Astrocyte (in vitro differentiated cells and primary cell): ENCODE measurements around the gene TBX5. TPM values are rescaled to one million over a fixed set of nuclear protein-coding genes. Genes with fewer than 3 reads are reported as not detected.

Source experiments
- DNase-seq: peaks from one replicate; pipeline ENCODE4 v3.0.0-alpha.2; 2010; ENCODE audit warnings: low read depth
- FAIRE-seq: peaks from 2 replicates; lab custom pipeline; 2011; peaks lifted over from hg19 to GRCh38; lab: Jason Lieb, UNC
- H2AFZ ChIP-seq: 2 replicates; pipeline ENCODE4 v1.6.0; 2012; ENCODE audit warnings: low read depth, low read length, inconsistent platforms
- H3K27ac ChIP-seq: 2 replicates; pipeline ENCODE4 v1.5.1; 2011; ENCODE audit warnings: low read depth, low read length, inconsistent platforms
- H3K27me3 ChIP-seq: 2 replicates; pipeline ENCODE4 v1.6.0; 2011; ENCODE audit warnings: low read length, inconsistent platforms; ENCODE audit not compliant: insufficient read depth
- H3K36me3 ChIP-seq: 2 replicates; pipeline ENCODE4 v1.5.1; 2011; ENCODE audit warnings: low read length, inconsistent platforms; ENCODE audit not compliant: insufficient read depth
- H3K4me1 ChIP-seq: 2 replicates; pipeline ENCODE4 v1.5.1; 2011; ENCODE audit warnings: low read length, inconsistent platforms; ENCODE audit not compliant: insufficient read depth
- H3K4me2 ChIP-seq: 2 replicates; pipeline ENCODE4 v1.6.0; 2012; ENCODE audit warnings: low read length, inconsistent platforms
- H3K4me3 ChIP-seq: 2 replicates; pipeline ENCODE4 v1.5.1; 2011; ENCODE audit warnings: low read depth, mild to moderate bottlenecking, low read length, inconsistent platforms; ENCODE audit not compliant: insufficient read depth
- H3K79me2 ChIP-seq: 2 replicates; pipeline ENCODE4 v1.6.0; 2012; ENCODE audit warnings: mild to moderate bottlenecking, low read length, inconsistent platforms; ENCODE audit not compliant: insufficient read depth
- H3K9ac ChIP-seq: 2 replicates; pipeline ENCODE4 v1.6.0; 2012; ENCODE audit warnings: mild to moderate bottlenecking, low read length, inconsistent platforms
- H3K9me3 ChIP-seq: 2 replicates; pipeline ENCODE4 v1.5.1; 2012; ENCODE audit warnings: low read depth, mild to moderate bottlenecking, low read length, inconsistent platforms; ENCODE audit not compliant: insufficient read depth
- H4K20me1 ChIP-seq: 2 replicates; pipeline ENCODE4 v1.6.0; 2012; ENCODE audit warnings: low read length, inconsistent platforms; ENCODE audit not compliant: insufficient read depth
- H3K27ac Mint-ChIP-seq: one replicate; pipeline ENCODE4 v1.8.0; 2021; ENCODE audit warnings: mild to moderate bottlenecking, mixed read lengths; ENCODE audit not compliant: unreplicated experiment
- H3K27me3 Mint-ChIP-seq: one replicate; pipeline ENCODE4 v1.8.0; 2021; ENCODE audit warnings: low read depth, mixed read lengths; ENCODE audit not compliant: unreplicated experiment
- H3K36me3 Mint-ChIP-seq: one replicate; pipeline ENCODE4 v1.8.0; 2021; ENCODE audit warnings: low read depth, mixed read lengths; ENCODE audit not compliant: unreplicated experiment
- H3K4me1 Mint-ChIP-seq: one replicate; pipeline ENCODE4 v1.8.0; 2021; ENCODE audit warnings: low read depth, mixed read lengths; ENCODE audit not compliant: unreplicated experiment
- H3K4me3 Mint-ChIP-seq: one replicate; pipeline ENCODE4 v1.8.0; 2021; ENCODE audit warnings: mild to moderate bottlenecking, moderate library complexity, mixed read lengths; ENCODE audit not compliant: unreplicated experiment
- H3K9me3 Mint-ChIP-seq: one replicate; pipeline ENCODE4 v1.8.0; 2021; ENCODE audit warnings: mild to moderate bottlenecking, mixed read lengths; ENCODE audit not compliant: unreplicated experiment
- EZH2 ChIP-seq: IDR thresholded peaks from 2 replicates; pipeline ENCODE4 v1.6.1; 2012; ENCODE audit warnings: mild to moderate bottlenecking, low read length, inconsistent platforms; ENCODE audit not compliant: insufficient read depth
- total RNA-seq: library from RNA; stranded (reverse); gene quantifications from 2 replicates; pipeline ENCODE4 v1.2.1, GENCODE V29; 2021
- TF ChIP-seq, protein P1 (sequence below): IDR thresholded peaks from 2 replicates; pipeline ENCODE4 v1.5.1; 2011; ENCODE audit warnings: low read depth, mild to moderate bottlenecking, inconsistent platforms, low read length, moderate library complexity; ENCODE audit not compliant: insufficient read depth

Gene TBX5
- total RNA-seq, 1 donor from 2014 or later, result not detected

DNA sequence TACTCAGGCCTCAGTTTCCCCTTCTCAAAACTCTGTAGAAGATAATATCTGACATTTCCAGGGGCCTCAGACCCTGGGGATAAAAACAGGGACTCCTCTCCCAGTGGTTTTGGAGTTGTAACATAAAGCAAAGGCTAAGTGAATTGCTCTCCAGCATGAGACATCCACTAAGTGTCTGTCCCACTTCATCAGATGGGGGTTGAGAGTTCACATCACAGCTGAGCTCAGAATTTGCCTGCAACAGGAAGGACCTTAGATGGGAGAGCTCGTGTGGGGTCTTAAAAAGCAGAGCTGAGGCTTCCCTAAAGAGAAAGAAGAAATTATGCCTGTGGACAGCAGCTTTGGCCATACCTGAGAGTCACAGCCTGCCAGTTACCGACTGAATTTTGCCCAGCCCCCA lies 61.1 kb downstream of the TBX5 start:
- no peaks in the 10 kb centered on the region for H3K9me3 ChIP-seq
- DNase-seq (no peak), FAIRE-seq (no peak)
- no peak overlapping the region for H3K9ac ChIP-seq
- H2AFZ ChIP-seq, result no peak overlapping the region
- H3K9me3 Mint-ChIP-seq, result peaks cover 4% of the 10 kb centered on the region
- H3K79me2 ChIP-seq, result no peaks in the 10 kb centered on the region
- H3K4me3 Mint-ChIP-seq, result no peak overlapping the region
- no peak overlapping the region for H3K27ac Mint-ChIP-seq
- no peaks in the 10 kb centered on the region for H3K27me3 ChIP-seq
- peaks cover 4% of the 10 kb centered on the region for H3K4me1 Mint-ChIP-seq
- H3K27me3 Mint-ChIP-seq, result peaks cover 19% of the 10 kb centered on the region
- no peaks in the 10 kb centered on the region for H3K36me3 ChIP-seq
- TF ChIP-seq, protein P1, sequence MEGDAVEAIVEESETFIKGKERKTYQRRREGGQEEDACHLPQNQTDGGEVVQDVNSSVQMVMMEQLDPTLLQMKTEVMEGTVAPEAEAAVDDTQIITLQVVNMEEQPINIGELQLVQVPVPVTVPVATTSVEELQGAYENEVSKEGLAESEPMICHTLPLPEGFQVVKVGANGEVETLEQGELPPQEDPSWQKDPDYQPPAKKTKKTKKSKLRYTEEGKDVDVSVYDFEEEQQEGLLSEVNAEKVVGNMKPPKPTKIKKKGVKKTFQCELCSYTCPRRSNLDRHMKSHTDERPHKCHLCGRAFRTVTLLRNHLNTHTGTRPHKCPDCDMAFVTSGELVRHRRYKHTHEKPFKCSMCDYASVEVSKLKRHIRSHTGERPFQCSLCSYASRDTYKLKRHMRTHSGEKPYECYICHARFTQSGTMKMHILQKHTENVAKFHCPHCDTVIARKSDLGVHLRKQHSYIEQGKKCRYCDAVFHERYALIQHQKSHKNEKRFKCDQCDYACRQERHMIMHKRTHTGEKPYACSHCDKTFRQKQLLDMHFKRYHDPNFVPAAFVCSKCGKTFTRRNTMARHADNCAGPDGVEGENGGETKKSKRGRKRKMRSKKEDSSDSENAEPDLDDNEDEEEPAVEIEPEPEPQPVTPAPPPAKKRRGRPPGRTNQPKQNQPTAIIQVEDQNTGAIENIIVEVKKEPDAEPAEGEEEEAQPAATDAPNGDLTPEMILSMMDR, result no peak
- TF ChIP-seq EZH2, result no peak
- H4K20me1 ChIP-seq, result no peaks in the 10 kb centered on the region
- H3K36me3 Mint-ChIP-seq, result no peaks in the 10 kb centered on the region
- H3K4me1 ChIP-seq, result no peaks in the 10 kb centered on the region
- no peak overlapping the region for H3K4me3 ChIP-seq
- H3K4me2 ChIP-seq, result no peak overlapping the region
- H3K27ac ChIP-seq, result no peak overlapping the region

DNA sequence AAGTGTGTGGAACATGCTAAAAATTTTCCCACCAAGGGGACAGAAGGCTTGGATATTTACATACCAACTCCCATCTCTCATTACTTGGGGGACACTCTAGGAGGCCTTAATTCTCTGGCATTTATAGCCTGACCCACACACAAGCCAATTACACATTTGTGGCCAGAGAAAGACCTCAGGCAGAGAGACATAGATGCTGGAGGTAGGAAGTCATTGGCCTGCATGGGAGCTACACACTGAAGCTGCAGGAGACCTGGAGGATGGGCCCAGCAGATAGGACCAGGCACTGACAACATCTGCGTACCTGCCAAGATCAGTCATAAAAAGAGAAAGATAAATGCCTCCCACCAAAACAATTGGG lies 61.7 kb downstream of the TBX5 start:
- H3K27me3 Mint-ChIP-seq, result peaks cover 19% of the 10 kb centered on the region
- no peaks in the 10 kb centered on the region for H3K36me3 Mint-ChIP-seq
- H3K4me3 ChIP-seq, result no peak overlapping the region
- no peak for FAIRE-seq
- H3K4me2 ChIP-seq, result no peak overlapping the region
- no peak overlapping the region for H3K27ac ChIP-seq
- no peak for DNase-seq
- H3K27ac Mint-ChIP-seq, result no peak overlapping the region
- no peaks in the 10 kb centered on the region for H3K27me3 ChIP-seq
- no peaks in the 10 kb centered on the region for H3K4me1 ChIP-seq
- no peak overlapping the region for H2AFZ ChIP-seq
- no peaks in the 10 kb centered on the region for H3K9me3 ChIP-seq
- H3K9me3 Mint-ChIP-seq, result peaks cover 4% of the 10 kb centered on the region
- no peaks in the 10 kb centered on the region for H3K79me2 ChIP-seq
- no peak overlapping the region for H3K9ac ChIP-seq
- no peak overlapping the region for H3K4me3 Mint-ChIP-seq
- H3K36me3 ChIP-seq, result no peaks in the 10 kb centered on the region
- TF ChIP-seq EZH2, result no peak
- TF ChIP-seq, protein P1, result no peak
- H4K20me1 ChIP-seq, result no peaks in the 10 kb centered on the region
- peaks cover 7% of the 10 kb centered on the region for H3K4me1 Mint-ChIP-seq

DNA sequence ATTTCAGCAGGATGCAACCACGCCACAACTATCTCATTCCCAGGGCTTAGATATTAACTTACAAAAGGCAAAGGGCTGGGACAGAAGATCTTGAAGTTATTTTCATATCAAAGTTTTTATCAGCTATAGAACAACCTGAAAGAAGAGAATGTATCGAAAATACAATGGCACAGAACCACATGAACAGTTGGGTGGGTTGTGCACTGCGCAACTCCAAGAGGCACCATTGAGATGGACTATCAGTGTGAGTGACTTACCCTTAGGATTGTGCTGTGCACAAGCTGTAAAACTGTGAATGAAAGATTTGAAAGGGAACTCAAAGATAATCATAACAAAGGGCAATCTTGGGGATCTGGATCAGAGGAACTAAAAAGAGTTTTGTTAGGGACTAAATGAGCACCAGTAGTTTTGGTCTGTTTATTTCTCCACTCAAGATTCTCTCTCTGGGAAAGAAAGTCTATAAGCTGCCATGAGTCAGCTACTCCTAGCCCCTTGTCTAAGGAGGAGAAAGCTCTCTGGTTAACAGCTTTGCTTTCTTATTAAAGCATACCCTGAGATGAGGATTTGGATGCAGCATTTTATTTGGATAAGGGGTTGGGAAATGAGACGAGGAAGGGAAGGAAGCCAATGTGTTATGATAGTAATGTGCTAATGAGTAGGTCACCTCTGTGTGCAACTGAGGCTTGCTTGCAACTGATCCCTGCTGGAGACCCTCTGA lies 62.2 kb downstream of the TBX5 start:
- no peak overlapping the region for H3K4me3 Mint-ChIP-seq
- no peak overlapping the region for H3K27ac Mint-ChIP-seq
- H3K27ac ChIP-seq, result no peak overlapping the region
- H3K79me2 ChIP-seq, result no peaks in the 10 kb centered on the region
- FAIRE-seq, result no peak
- H3K4me3 ChIP-seq, result no peak overlapping the region
- H3K27me3 ChIP-seq, result no peaks in the 10 kb centered on the region
- H3K36me3 ChIP-seq, result no peaks in the 10 kb centered on the region
- H3K4me1 ChIP-seq, result no peaks in the 10 kb centered on the region
- peaks cover 7% of the 10 kb centered on the region for H3K4me1 Mint-ChIP-seq
- no peaks in the 10 kb centered on the region for H3K9me3 ChIP-seq
- no peaks in the 10 kb centered on the region for H4K20me1 ChIP-seq
- no peak overlapping the region for H3K4me2 ChIP-seq
- no peak for TF ChIP-seq EZH2
- TF ChIP-seq, protein P1, result no peak
- no peak overlapping the region for H3K9ac ChIP-seq
- peaks cover 4% of the 10 kb centered on the region for H3K9me3 Mint-ChIP-seq
- no peak overlapping the region for H2AFZ ChIP-seq
- peaks cover 19% of the 10 kb centered on the region for H3K27me3 Mint-ChIP-seq
- no peaks in the 10 kb centered on the region for H3K36me3 Mint-ChIP-seq
- no peak for DNase-seq
